H9 (cell line): ENCODE data around the gene WARS2. TPM values are rescaled to one million over a fixed set of nuclear protein-coding genes. Genes with fewer than 3 reads are reported as not detected.

ENCODE experiments used
- DNase-seq: peaks from one replicate; pipeline ENCODE4 v3.0.0-alpha.2; 2017
- H2AFZ ChIP-seq: one replicate; pipeline ENCODE4 v1.6.1; 2013; ENCODE audit warnings: mild to moderate bottlenecking, low read length, control low read depth, moderate library complexity
- H2AK5ac ChIP-seq: 2 replicates; pipeline ENCODE4 v1.6.1; 2013; ENCODE audit warnings: low read length, control low read depth, mixed read lengths; ENCODE audit not compliant: insufficient read length
- H2BK120ac ChIP-seq: one replicate; pipeline ENCODE4 v1.6.1; 2013; ENCODE audit warnings: low read depth, mild to moderate bottlenecking, low read length, control low read depth, inconsistent platforms; ENCODE audit not compliant: poor library complexity, severe bottlenecking
- H2BK12ac ChIP-seq: 2 replicates; pipeline ENCODE4 v1.6.1; 2013; ENCODE audit warnings: low read length, control low read depth, mixed read lengths, low read depth; ENCODE audit not compliant: insufficient read length
- H2BK15ac ChIP-seq: 2 replicates; pipeline ENCODE4 v1.6.1; 2013; ENCODE audit warnings: low read depth, low read length, control low read depth
- H2BK20ac ChIP-seq: one replicate; pipeline ENCODE4 v1.6.1; 2013; ENCODE audit warnings: low read depth, mild to moderate bottlenecking, low read length, control low read depth, inconsistent platforms; ENCODE audit not compliant: poor library complexity, severe bottlenecking
- H2BK5ac ChIP-seq: 2 replicates; pipeline ENCODE4 v1.6.1; 2013; ENCODE audit warnings: low read length, control low read depth, mixed read lengths; ENCODE audit not compliant: insufficient read length
- H3K14ac ChIP-seq: 2 replicates; pipeline ENCODE4 v1.6.1; 2013; ENCODE audit warnings: low read length, control low read depth; ENCODE audit not compliant: insufficient read depth
- H3K18ac ChIP-seq: 2 replicates; pipeline ENCODE4 v1.6.1; 2013; ENCODE audit warnings: low read depth, mild to moderate bottlenecking, mixed read lengths, low read length, control low read depth; ENCODE audit not compliant: insufficient read length
- H3K23ac ChIP-seq: 2 replicates; pipeline ENCODE4 v1.6.1; 2013; ENCODE audit warnings: low read length, control low read depth, mixed read lengths, low read depth; ENCODE audit not compliant: insufficient read length
- H3K23me2 ChIP-seq: 2 replicates; pipeline ENCODE4 v1.6.1; 2013; ENCODE audit warnings: low read depth, mild to moderate bottlenecking, mixed read lengths, low read length, control low read depth; ENCODE audit not compliant: insufficient read length, poor library complexity, severe bottlenecking
- H3K27ac ChIP-seq: 2 replicates; pipeline ENCODE4 v1.5.1; 2013; ENCODE audit warnings: low read length, control low read depth, mixed read lengths, low read depth; ENCODE audit not compliant: insufficient read length
- H3K27me3 ChIP-seq: 2 replicates; pipeline ENCODE4 v1.6.1; 2013; ENCODE audit warnings: low read length, control low read depth, inconsistent platforms; ENCODE audit not compliant: insufficient read depth
- H3K4ac ChIP-seq: 2 replicates; pipeline ENCODE4 v1.6.1; 2013; ENCODE audit warnings: low read depth, mild to moderate bottlenecking, control low read depth, inconsistent platforms, low read length, moderate library complexity
- H3K4me1 ChIP-seq: 2 replicates; pipeline ENCODE4 v1.6.1; 2013; ENCODE audit warnings: low read length, control low read depth, inconsistent platforms; ENCODE audit not compliant: insufficient read depth
- H3K4me2 ChIP-seq: 2 replicates; pipeline ENCODE4 v1.6.1; 2013; ENCODE audit warnings: low read length, control low read depth, mixed read lengths; ENCODE audit not compliant: insufficient read length, insufficient read depth
- H3K56ac ChIP-seq: 2 replicates; pipeline ENCODE4 v1.6.1; 2013; ENCODE audit warnings: low read depth, mild to moderate bottlenecking, mixed read lengths, low read length, control low read depth; ENCODE audit not compliant: insufficient read length
- H3K79me1 ChIP-seq: 2 replicates; pipeline ENCODE4 v1.6.1; 2013; ENCODE audit warnings: low read depth, mild to moderate bottlenecking, moderate library complexity, low read length, control low read depth, inconsistent platforms; ENCODE audit not compliant: insufficient read depth, poor library complexity, severe bottlenecking
- H3K79me2 ChIP-seq: 2 replicates; pipeline ENCODE4 v1.6.1; 2013; ENCODE audit warnings: low read length, control low read depth, inconsistent platforms; ENCODE audit not compliant: insufficient read depth
- H3K9ac ChIP-seq: 2 replicates; pipeline ENCODE4 v1.6.1; 2013; ENCODE audit warnings: low read length, control low read depth, mixed read lengths; ENCODE audit not compliant: insufficient read length; ENCODE audit errors: extremely low read depth
- H3K9me3 ChIP-seq: one replicate; pipeline ENCODE4 v1.6.1; 2013; ENCODE audit warnings: low read depth, low read length, inconsistent platforms; ENCODE audit not compliant: control insufficient read depth
- H3T11ph ChIP-seq: one replicate; pipeline ENCODE4 v1.6.1; 2013; ENCODE audit warnings: mild to moderate bottlenecking, low read length, control low read depth, inconsistent platforms
- H4K20me1 ChIP-seq: one replicate; pipeline ENCODE4 v1.6.1; 2013; ENCODE audit not compliant: control insufficient read depth, insufficient read length, insufficient read depth
- H4K5ac ChIP-seq: 2 replicates; pipeline ENCODE4 v1.6.1; 2013; ENCODE audit warnings: low read depth, mild to moderate bottlenecking, mixed read lengths, low read length, control low read depth; ENCODE audit not compliant: insufficient read length
- H4K8ac ChIP-seq: replicated peaks from 2 replicates; pipeline ENCODE4 v1.6.1; 2013; ENCODE audit warnings: low read length, control low read depth, mixed read lengths, low read depth; ENCODE audit not compliant: insufficient read length
- H4K91ac ChIP-seq: 2 replicates; pipeline ENCODE4 v1.6.1; 2013; ENCODE audit warnings: low read depth, mild to moderate bottlenecking, moderate library complexity, mixed read lengths, low read length, control low read depth; ENCODE audit not compliant: insufficient read length
- H3K27ac Mint-ChIP-seq, 3 experiments: 2 replicates in 2 of 3; 3 replicates in 1 of 3; pipeline ENCODE4 v1.8.0; 2020 to 2021; ENCODE audit warnings: mixed read lengths in 3 of 3, mild to moderate bottlenecking in 1 of 3, moderate library complexity in 1 of 3
- H3K27me3 Mint-ChIP-seq: 2 replicates; pipeline ENCODE4 v1.8.0; 2021; ENCODE audit warnings: low read depth, mild to moderate bottlenecking, moderate library complexity, mixed read lengths
- H3K36me3 Mint-ChIP-seq, 3 experiments: 2 replicates in 2 of 3; 3 replicates in 1 of 3; pipeline ENCODE4 v1.8.0; 2020 to 2021; ENCODE audit warnings: low read depth in 3 of 3, mixed read lengths in 3 of 3; ENCODE audit not compliant: insufficient read depth in 1 of 3
- H3K4me1 Mint-ChIP-seq, 2 experiments: 2 replicates each; pipeline ENCODE4 v1.8.0; 2020; ENCODE audit warnings: mixed read lengths in 2 of 2
- H3K4me3 Mint-ChIP-seq, 2 experiments: 2 replicates in 1 of 2; 3 replicates in 1 of 2; pipeline ENCODE4 v1.8.0; 2020 to 2021; ENCODE audit warnings: mild to moderate bottlenecking in 2 of 2, mixed read lengths in 2 of 2, moderate library complexity in 1 of 2
- H3K9me3 Mint-ChIP-seq, 2 experiments: 2 replicates in 1 of 2; 3 replicates in 1 of 2; pipeline ENCODE4 v1.8.0; 2020; ENCODE audit warnings: mild to moderate bottlenecking in 2 of 2, mixed read lengths in 2 of 2, moderate library complexity in 1 of 2
- CTCF ChIP-seq: fragments of 200-600 bp; sonication (generic); conservative IDR thresholded peaks from 3 replicates; pipeline ENCODE4 v1.8.0; 2021; ENCODE audit warnings: antibody characterized with exemption, mild to moderate bottlenecking
- WGBS: extraction: QIAGEN DNeasy Blood & Tissue Kit; methylation state at CpG from one replicate; pipeline ENCODE4 v1.1.7; 2013; ENCODE audit warnings: missing lambda C conversion rate, low lambda C conversion rate, mixed read lengths; ENCODE audit not compliant: insufficient read length; ENCODE audit errors: extremely low coverage; 5-methylcytosine and 5-hydroxymethylcytosine counted together
- total RNA-seq: library from RNA; stranded (reverse); gene quantifications from 2 replicates; pipeline ENCODE4 v1.2.1, GENCODE V29; 2021

The WARS2 gene
- total RNA-seq, 1 experiment from 2014 or later = 9.7 TPM

- WGBS = no CpG with 5 or more reads among the region's 5 CpGs
- Histone ChIP-seq H2BK120ac (no peak overlapping the region), H3K4me2 (no peak overlapping the region), H3K4ac (no peak overlapping the region), H2BK15ac (no peak overlapping the region), H4K91ac (no peak overlapping the region), H3K27ac (no peak overlapping the region), H3K27me3 (no peaks in the 10 kb centered on the region), H4K20me1 (no peaks in the 10 kb centered on the region), H3K14ac (no peak overlapping the region), H2BK20ac (no peak overlapping the region), H3K79me2 (no peaks in the 10 kb centered on the region), H3K9me3 (no peaks in the 10 kb centered on the region), H3K23me2 (no peaks in the 10 kb centered on the region), H2BK12ac (no peak overlapping the region), H4K5ac (no peak overlapping the region), H3K56ac (no peak overlapping the region), H3K18ac (no peak overlapping the region), H3K23ac (no peak overlapping the region), H3K79me1 (no peaks in the 10 kb centered on the region), H3K4me1 (no peaks in the 10 kb centered on the region; the same call in 1 of the 2 replicates), H4K8ac (no peak overlapping the region), H2BK5ac (no peak overlapping the region), H2AK5ac (no peak overlapping the region), H2AFZ (no peak overlapping the region), H3T11ph (no peak overlapping the region), H3K9ac (no peak overlapping the region)
- DNase-seq = no peak
- Mint-ChIP-seq H3K9me3 (no peaks in the 10 kb centered on the region), H3K4me1 (peaks cover 20 to 21% of the 10 kb centered on the region in 2 experiments), H3K4me3 (no peak overlapping the region), H3K36me3 (no peaks in the 10 kb centered on the region), H3K27me3 (no peaks in the 10 kb centered on the region), H3K27ac (peak overlapping the region in 1 of 3 experiments; percentile 41; a peak in 2 of 7 replicates)
- no peak for TF ChIP-seq CTCF
Observed at GRCh38 chr1:119046785-119047438, 93.5 kb downstream of the WARS2 start.
